Activated naive CD8-positive, alpha-beta T cell (primary cell): ENCODE measurements around the gene SMPX.

ENCODE experiments used
- H3K27ac Mint-ChIP-seq: one replicate; pipeline ENCODE4 v1.8.0; 2021; ENCODE audit warnings: mixed read lengths
- H3K27me3 Mint-ChIP-seq: one replicate; pipeline ENCODE4 v1.8.0; 2021; ENCODE audit warnings: mixed read lengths
- H3K36me3 Mint-ChIP-seq: one replicate; pipeline ENCODE4 v1.8.0; 2021; ENCODE audit warnings: mixed read lengths
- H3K4me1 Mint-ChIP-seq: one replicate; pipeline ENCODE4 v1.8.0; 2021; ENCODE audit warnings: low read depth, mixed read lengths
- H3K4me3 Mint-ChIP-seq: one replicate; pipeline ENCODE4 v1.8.0; 2021; ENCODE audit warnings: mild to moderate bottlenecking, mixed read lengths
- H3K9me3 Mint-ChIP-seq: one replicate; pipeline ENCODE4 v1.8.0; 2021; ENCODE audit warnings: low read depth, mixed read lengths

SMPX gene

GRCh38 chrX:21711129-21711847, 46.6 kb downstream of the SMPX start:
- Mint-ChIP-seq H3K27ac (no peak overlapping the region), H3K4me1 (no peaks in the 10 kb centered on the region)

GRCh38 chrX:21708116-21708515, 49.8 kb downstream of the SMPX start:
- no peak overlapping the region for H3K4me3 Mint-ChIP-seq
- no peaks in the 10 kb centered on the region for H3K9me3 Mint-ChIP-seq
- H3K27ac Mint-ChIP-seq = no peak overlapping the region
- no peaks in the 10 kb centered on the region for H3K4me1 Mint-ChIP-seq
- H3K27me3 Mint-ChIP-seq = no peaks in the 10 kb centered on the region
- H3K36me3 Mint-ChIP-seq = no peaks in the 10 kb centered on the region

More at GRCh38 chrX:21711129-21711847, 46.6 kb downstream of the SMPX start:
- Mint-ChIP-seq H3K4me3 (no peak overlapping the region), H3K9me3 (no peaks in the 10 kb centered on the region), H3K36me3 (no peaks in the 10 kb centered on the region), H3K27me3 (no peaks in the 10 kb centered on the region)

GRCh38 chrX:21705225-21705624, 52.7 kb downstream of the SMPX start:
- Mint-ChIP-seq H3K4me3 (no peak overlapping the region), H3K4me1 (no peaks in the 10 kb centered on the region), H3K36me3 (no peaks in the 10 kb centered on the region), H3K27ac (no peak overlapping the region), H3K9me3 (no peaks in the 10 kb centered on the region), H3K27me3 (no peaks in the 10 kb centered on the region)

DNA sequence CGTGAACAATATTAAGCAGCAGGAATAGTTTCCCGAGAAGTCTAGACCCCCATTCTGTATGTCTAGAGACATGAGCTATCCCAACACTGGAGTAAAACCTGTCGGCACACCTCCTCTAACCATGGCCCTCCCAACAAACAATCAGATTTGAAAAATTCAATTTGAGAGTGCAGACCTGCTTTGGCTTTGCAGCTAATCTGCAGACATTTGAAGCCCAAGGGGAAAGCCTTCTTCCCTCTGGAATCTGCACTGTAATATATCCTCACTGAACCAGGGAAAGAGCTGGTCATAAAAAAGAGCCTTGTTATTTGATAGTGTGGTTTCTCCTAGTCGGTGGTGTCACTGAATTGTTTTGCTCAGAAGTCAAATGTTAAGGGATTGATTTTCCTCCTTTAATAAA, 55.2 kb downstream of the SMPX start:
- no peaks in the 10 kb centered on the region for H3K4me1 Mint-ChIP-seq
- no peaks in the 10 kb centered on the region for H3K27me3 Mint-ChIP-seq
- no peaks in the 10 kb centered on the region for H3K9me3 Mint-ChIP-seq
- no peak overlapping the region for H3K4me3 Mint-ChIP-seq
- H3K36me3 Mint-ChIP-seq = no peaks in the 10 kb centered on the region
- H3K27ac Mint-ChIP-seq = no peak overlapping the region

DNA sequence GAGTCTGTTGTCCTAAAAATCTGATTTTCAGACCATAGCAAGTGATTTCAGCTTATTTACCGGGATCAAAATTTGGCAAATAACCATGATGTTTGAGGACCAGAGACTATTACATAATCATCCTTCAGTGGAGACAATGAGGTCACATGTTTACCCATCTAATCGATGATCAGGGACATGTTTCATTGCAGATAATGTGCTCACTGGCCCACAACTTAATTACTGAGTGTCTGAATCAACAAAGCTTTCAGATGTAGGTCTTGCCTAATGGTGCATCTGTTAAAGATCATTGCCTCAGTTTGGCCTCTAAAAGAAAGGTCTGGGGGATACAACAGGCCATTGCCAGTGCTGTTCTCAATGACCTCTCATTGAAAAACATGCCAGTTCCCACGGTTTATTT, 56.9 kb downstream of the SMPX start:
- H3K4me3 Mint-ChIP-seq = no peak overlapping the region
- no peaks in the 10 kb centered on the region for H3K4me1 Mint-ChIP-seq
- H3K36me3 Mint-ChIP-seq = no peaks in the 10 kb centered on the region
- no peaks in the 10 kb centered on the region for H3K27me3 Mint-ChIP-seq
- H3K27ac Mint-ChIP-seq = no peak overlapping the region
- no peaks in the 10 kb centered on the region for H3K9me3 Mint-ChIP-seq

- Mint-ChIP-seq H3K36me3 (no peaks in the 10 kb centered on the region), H3K27ac (no peak overlapping the region), H3K9me3 (no peaks in the 10 kb centered on the region), H3K27me3 (no peaks in the 10 kb centered on the region), H3K4me1 (no peaks in the 10 kb centered on the region), H3K4me3 (no peak overlapping the region)
Observed at GRCh38 chrX:21700275-21700674, 57.6 kb downstream of the SMPX start.

GRCh38 chrX:21699136-21699535, 58.8 kb downstream of the SMPX start:
- H3K36me3 Mint-ChIP-seq = no peaks in the 10 kb centered on the region
- H3K4me1 Mint-ChIP-seq = no peaks in the 10 kb centered on the region
- no peak overlapping the region for H3K27ac Mint-ChIP-seq

GRCh38 chrX:21698272-21698671, 59.6 kb downstream of the SMPX start:
- no peaks in the 10 kb centered on the region for H3K27me3 Mint-ChIP-seq
- H3K4me3 Mint-ChIP-seq = no peak overlapping the region
- H3K36me3 Mint-ChIP-seq = no peaks in the 10 kb centered on the region
- H3K9me3 Mint-ChIP-seq = no peaks in the 10 kb centered on the region
- H3K27ac Mint-ChIP-seq = no peak overlapping the region
- no peaks in the 10 kb centered on the region for H3K4me1 Mint-ChIP-seq

More at GRCh38 chrX:21699136-21699535, 58.8 kb downstream of the SMPX start:
- Mint-ChIP-seq H3K4me3 (no peak overlapping the region), H3K9me3 (no peaks in the 10 kb centered on the region), H3K27me3 (no peaks in the 10 kb centered on the region)

DNA sequence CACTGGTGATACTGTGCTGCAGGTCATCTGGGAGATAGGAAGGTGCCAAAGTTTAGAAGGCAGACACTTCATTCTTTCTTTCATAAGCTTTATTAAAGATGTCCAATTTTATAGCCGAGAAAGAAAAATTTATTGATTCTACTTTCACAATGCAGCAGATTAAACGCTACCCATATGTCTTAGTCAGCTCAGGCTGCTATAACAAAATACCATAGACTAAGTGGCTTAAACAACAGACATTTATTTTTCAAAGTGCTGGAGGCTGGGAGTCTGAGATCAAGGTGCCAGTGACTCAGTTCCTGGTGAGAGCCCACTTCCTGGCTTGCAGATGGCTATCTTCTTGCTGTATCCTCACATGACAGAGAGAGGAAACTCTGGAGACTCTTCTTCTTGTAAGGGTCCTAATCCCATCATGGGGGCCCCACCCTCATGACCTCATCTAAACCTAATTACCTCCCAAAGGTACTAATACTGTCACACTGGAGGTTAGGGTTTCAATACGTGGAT, 66.4 kb downstream of the SMPX start:
- Mint-ChIP-seq H3K27me3 (no peaks in the 10 kb centered on the region), H3K4me1 (peaks cover 4% of the 10 kb centered on the region), H3K4me3 (no peak overlapping the region), H3K9me3 (peaks cover 3% of the 10 kb centered on the region), H3K27ac (no peak overlapping the region), H3K36me3 (no peaks in the 10 kb centered on the region)

DNA sequence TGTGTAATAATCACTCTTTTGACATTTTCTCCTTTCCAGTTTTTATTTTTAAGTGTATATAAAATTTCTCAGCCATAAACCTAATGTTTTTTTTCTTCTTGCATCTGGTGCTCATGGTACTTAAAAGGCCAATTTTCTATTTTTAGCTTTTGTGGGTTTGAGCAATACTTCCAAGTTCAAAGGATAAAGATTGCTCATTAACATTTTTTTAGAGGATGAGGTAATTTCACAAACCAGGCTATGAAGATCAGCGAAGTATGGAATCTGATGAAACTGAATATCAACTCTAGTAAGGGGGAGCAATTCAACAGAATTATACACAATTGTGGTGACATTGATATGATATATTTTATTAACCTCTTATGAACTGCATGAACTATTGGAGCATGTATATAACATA, 74.0 kb downstream of the SMPX start:
- H3K4me1 Mint-ChIP-seq = peaks cover 1% of the 10 kb centered on the region
- peaks cover 1% of the 10 kb centered on the region for H3K27me3 Mint-ChIP-seq
- no peaks in the 10 kb centered on the region for H3K9me3 Mint-ChIP-seq
- H3K36me3 Mint-ChIP-seq = no peaks in the 10 kb centered on the region
- no peak overlapping the region for H3K4me3 Mint-ChIP-seq
- H3K27ac Mint-ChIP-seq = no peak overlapping the region

DNA sequence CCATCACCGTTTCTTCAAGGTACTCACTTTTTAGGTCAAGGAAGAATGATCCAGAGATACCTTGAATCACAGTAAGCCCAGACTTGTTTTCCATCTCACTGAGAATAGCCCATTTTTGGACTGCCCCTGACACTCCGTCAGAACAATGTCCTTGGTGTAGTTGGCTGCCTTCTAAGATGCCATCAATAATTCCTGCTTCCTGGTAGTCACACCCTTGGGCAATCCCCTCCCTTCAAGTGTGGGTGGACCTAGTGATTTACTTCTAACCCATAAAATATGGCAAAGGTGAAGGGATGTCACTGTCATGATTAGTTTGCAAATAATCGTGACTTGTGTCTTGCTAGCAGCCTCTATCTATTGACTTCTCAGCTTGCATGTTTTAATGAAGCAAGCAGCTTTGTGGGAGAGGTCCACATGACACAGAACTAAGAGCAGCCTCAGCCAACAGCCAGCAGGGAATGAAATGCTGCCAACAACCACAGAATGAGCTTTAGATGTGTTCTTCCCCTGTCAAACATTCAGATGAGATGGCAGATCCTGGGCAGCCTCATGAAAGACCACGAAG, 79.8 kb downstream of the SMPX start:
- H3K9me3 Mint-ChIP-seq = no peaks in the 10 kb centered on the region
- no peaks in the 10 kb centered on the region for H3K36me3 Mint-ChIP-seq
- no peaks in the 10 kb centered on the region for H3K4me1 Mint-ChIP-seq
- no peak overlapping the region for H3K27ac Mint-ChIP-seq
- no peak overlapping the region for H3K4me3 Mint-ChIP-seq
- no peaks in the 10 kb centered on the region for H3K27me3 Mint-ChIP-seq

GRCh38 chrX:21675931-21676330, 82.0 kb downstream of the SMPX start:
- H3K36me3 Mint-ChIP-seq = no peaks in the 10 kb centered on the region
- no peak overlapping the region for H3K4me3 Mint-ChIP-seq
- no peaks in the 10 kb centered on the region for H3K27me3 Mint-ChIP-seq

DNA sequence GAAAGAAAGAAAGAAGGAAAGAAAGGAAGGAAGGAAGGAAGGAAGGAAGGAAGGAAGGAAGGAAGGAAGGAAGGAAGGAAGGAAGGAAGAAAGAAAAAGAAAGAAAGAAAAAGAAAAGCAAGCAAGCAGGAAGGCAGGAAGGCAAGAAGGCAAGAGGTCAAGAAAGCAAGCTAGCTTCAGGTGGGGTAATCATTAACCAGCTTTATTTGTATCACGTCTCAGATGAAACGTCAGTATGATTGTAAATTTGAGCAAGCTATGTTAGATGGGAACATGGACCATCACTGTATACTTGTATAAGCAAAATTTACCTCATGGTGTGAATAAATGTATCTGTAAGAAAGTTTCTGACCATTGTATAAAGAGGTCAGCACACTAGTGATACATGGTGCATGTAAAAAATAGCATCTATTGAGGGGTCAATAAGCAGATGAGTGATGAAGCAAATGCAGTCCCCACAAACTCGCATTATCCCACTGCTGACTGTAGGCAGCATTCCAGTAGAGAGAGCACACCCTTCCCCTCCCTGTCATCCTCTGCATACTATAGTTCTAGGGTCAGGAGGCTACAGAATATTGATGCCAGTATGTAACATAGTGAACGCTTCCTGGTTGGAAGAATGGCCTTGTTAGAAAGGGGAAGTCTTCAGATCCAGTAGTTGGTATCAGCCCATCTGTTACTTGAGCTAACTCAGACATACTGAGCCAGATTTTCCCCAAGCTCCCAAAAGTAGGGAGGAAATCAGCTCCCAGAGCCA, 83.3 kb downstream of the SMPX start:
- H3K4me1 Mint-ChIP-seq = no peaks in the 10 kb centered on the region
- H3K27ac Mint-ChIP-seq = no peak overlapping the region
- no peak overlapping the region for H3K4me3 Mint-ChIP-seq
- no peaks in the 10 kb centered on the region for H3K9me3 Mint-ChIP-seq
- H3K27me3 Mint-ChIP-seq = no peaks in the 10 kb centered on the region
- H3K36me3 Mint-ChIP-seq = no peaks in the 10 kb centered on the region

More at GRCh38 chrX:21675931-21676330, 82.0 kb downstream of the SMPX start:
- Mint-ChIP-seq H3K9me3 (no peaks in the 10 kb centered on the region), H3K27ac (no peak overlapping the region), H3K4me1 (no peaks in the 10 kb centered on the region)

DNA sequence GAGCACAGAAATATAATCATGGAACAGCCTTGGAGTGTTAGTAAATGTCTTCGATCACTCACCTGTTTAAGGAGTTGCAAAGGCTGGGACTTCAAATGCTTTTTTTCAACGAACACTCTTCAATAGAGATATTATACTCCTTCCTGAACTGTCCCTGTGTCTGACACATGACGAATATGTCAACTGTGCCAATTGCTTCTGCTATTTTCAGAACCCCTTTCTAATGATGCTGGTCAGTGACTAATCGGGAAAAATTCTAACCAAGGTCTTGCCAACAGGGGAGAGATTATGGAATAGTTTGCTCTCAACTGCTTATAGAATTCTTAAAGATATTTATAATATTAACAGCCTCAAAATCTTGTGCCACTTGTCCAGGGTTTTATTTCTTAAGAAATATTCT, 91.2 kb downstream of the SMPX start:
- Mint-ChIP-seq H3K9me3 (no peaks in the 10 kb centered on the region), H3K4me1 (no peaks in the 10 kb centered on the region), H3K27me3 (peaks cover 4% of the 10 kb centered on the region), H3K36me3 (no peaks in the 10 kb centered on the region), H3K27ac (no peak overlapping the region), H3K4me3 (no peak overlapping the region)

GRCh38 chrX:21666252-21666651, 91.7 kb downstream of the SMPX start:
- Mint-ChIP-seq H3K4me1 (no peaks in the 10 kb centered on the region), H3K27ac (no peak overlapping the region), H3K4me3 (no peak overlapping the region), H3K9me3 (no peaks in the 10 kb centered on the region), H3K36me3 (no peaks in the 10 kb centered on the region), H3K27me3 (peaks cover 4% of the 10 kb centered on the region)
